Sigmoid colon (tissue), 7 donors: ENCODE data around the gene TTLL4. TPM values are rescaled to one million over a fixed set of nuclear protein-coding genes. Genes with fewer than 3 reads are reported as not detected.
"Not testable (repeated sequence)": the region's sequence is repeated elsewhere in the genome, so short reads cannot be mapped to it uniquely, and the experiment has no call there.

Source experiments
- DNase-seq: peaks from one replicate; pipeline ENCODE4 v3.0.0-alpha.2; 2019
- H3K27ac ChIP-seq, 4 donors: fragments of 200-600 bp; sonication (generic); one replicate each; pipeline ENCODE4 v1.5.1; 2016 to 2019; ENCODE audit warnings: mild to moderate bottlenecking in 1 of 4
- H3K27me3 ChIP-seq, 3 donors: fragments of 200-600 bp; sonication (generic); one replicate each; pipeline ENCODE4 v1.5.1; 2019; ENCODE audit warnings: mild to moderate bottlenecking in 1 of 3
- H3K36me3 ChIP-seq, 4 donors: fragments of 200-600 bp; sonication (generic); one replicate each; pipeline ENCODE4 v1.5.1; 2016 to 2019
- H3K4me1 ChIP-seq, 4 donors: fragments of 200-600 bp; sonication (generic); one replicate each; pipeline ENCODE4 v1.5.1; 2017 to 2019
- H3K4me3 ChIP-seq, 4 donors: fragments of 200-600 bp; sonication (generic); one replicate each; pipeline ENCODE4 v1.5.1; 2017 to 2019; ENCODE audit warnings: mild to moderate bottlenecking in 2 of 4, moderate library complexity in 1 of 4
- H3K9me3 ChIP-seq, 4 donors: fragments of 200-600 bp in 3 of 4; sonication (generic) in 3 of 4; one replicate each; pipeline versions ENCODE4 v1.5.1 to v1.6.1; 2013 to 2019
- CTCF ChIP-seq, 4 experiments: fragments of 450-650 bp in 3 of 4; fragments of 200-600 bp in 1 of 4; IDR thresholded peaks; one replicate each; pipeline ENCODE4 v1.5.1; 2016 to 2019; ENCODE audit warnings: antibody characterized with exemption in 4 of 4, mild to moderate bottlenecking in 3 of 4, moderate library complexity in 2 of 4
- EP300 ChIP-seq, 4 donors: sonication (generic); formaldehyde crosslinking; IDR thresholded peaks; one replicate each; pipeline ENCODE4 v1.6.1; 2017; ENCODE audit warnings: antibody characterized with exemption in 4 of 4
- POLR2A ChIP-seq, 2 donors: fragments of 450-650 bp; IDR thresholded peaks; one replicate each; pipeline ENCODE4 v1.6.1; 2016; ENCODE audit warnings: antibody characterized with exemption in 2 of 2, mild to moderate bottlenecking in 2 of 2, moderate library complexity in 2 of 2
- POLR2AphosphoS5 ChIP-seq, 4 donors: sonication (generic); formaldehyde crosslinking; IDR thresholded peaks; one replicate each; pipeline ENCODE4 v1.6.1; 2017; ENCODE audit warnings: antibody characterized with exemption in 4 of 4
- WGBS, 2 donors: extraction: QIAGEN DNeasy Blood & Tissue Kit; methylation state at CpG; one replicate each; pipeline ENCODE4 v1.1.7; 2013; 5-methylcytosine and 5-hydroxymethylcytosine counted together
- intact Hi-C: fragments of 100-400 bp; cut with DNase I; formaldehyde crosslinking; loops from one replicate; pipeline ENCODE4 v1.15.1; 2023
- polyA plus RNA-seq, 3 donors: library from polyadenylated mRNA; stranded (reverse); fragments of 200-250 nt; gene quantifications; one replicate each; pipeline ENCODE4 v1.2.3, GENCODE V29; 2013
- total RNA-seq, 4 donors: library from RNA; depleted of rRNA; stranded (reverse); fragments of >200 nt; gene quantifications; one replicate each; pipeline ENCODE4 v1.1.0, GENCODE V29; 2016
- donor health status: healthy with polysubstance abuse.
- donor health status: Bipolar disorder and iron deficiency.
- donor health status: healthy.

Gene TTLL4
- total and polyA plus RNA-seq, 7 donors, result 6.0 to 16.0 (median 11.8) TPM

GRCh38 chr2:218756599-218757377 lies 46.2 kb downstream of the TTLL4 start:
- intact Hi-C loops, result no loop called here
- H3K9me3 ChIP-seq, result no peaks in the 10 kb centered on the region
- TF ChIP-seq POLR2AphosphoS5 (IDR thresholded peaks at IDR 0.05), result no peak
- TF ChIP-seq CTCF (IDR thresholded peaks at IDR 0.05), result no peak
- no peaks in the 10 kb centered on the region for H3K4me1 ChIP-seq
- WGBS, 2 donors, result 88 to 91% methylated on average over 6 of the region's 6 CpGs
- no peaks in the 10 kb centered on the region for H3K27me3 ChIP-seq
- no peak overlapping the region for H3K4me3 ChIP-seq
- DNase-seq, result no peak
- H3K36me3 ChIP-seq, result peaks cover 6 to 38% (median 24%) of the 10 kb centered on the region in 4 donors
- no peak overlapping the region for H3K27ac ChIP-seq

- no peaks in the 10 kb centered on the region for H3K27me3 ChIP-seq
- no peak for TF ChIP-seq POLR2A (IDR thresholded peaks at IDR 0.05)
- TF ChIP-seq EP300 (IDR thresholded peaks at IDR 0.05), result no peak
- no peak for TF ChIP-seq POLR2AphosphoS5 (IDR thresholded peaks at IDR 0.05)
- TF ChIP-seq CTCF (IDR thresholded peaks at IDR 0.05), result no peak
- intact Hi-C loops, result no loop called here
- no peaks in the 10 kb centered on the region for H3K36me3 ChIP-seq
- no peak overlapping the region for H3K27ac ChIP-seq
- 93 to 94% methylated on average over 2 of the region's 2 CpGs for WGBS, 2 donors
- H3K4me3 ChIP-seq, result no peak overlapping the region
- no peaks in the 10 kb centered on the region for H3K9me3 ChIP-seq
- H3K4me1 ChIP-seq, result no peaks in the 10 kb centered on the region
- DNase-seq, result no peak
These were observed 51.2 kb downstream of the TTLL4 start for GRCh38 chr2:218761795-218762194.

GRCh38 chr2:218772759-218773158 lies 62.1 kb downstream of the TTLL4 start:
- H3K27me3 ChIP-seq, H3K4me3 ChIP-seq, H3K4me1 ChIP-seq, H3K9me3 ChIP-seq, H3K27ac ChIP-seq, DNase-seq, H3K36me3 ChIP-seq, intact Hi-C loops: not testable (repeated sequence)
- WGBS, 2 donors, result 92% methylated on average over 5 of the region's 5 CpGs

- 98 to 99% methylated on average over 2 of the region's 2 CpGs for WGBS, 2 donors
- no peaks in the 10 kb centered on the region for H3K4me1 ChIP-seq
- TF ChIP-seq CTCF (IDR thresholded peaks at IDR 0.05) (no peak), POLR2AphosphoS5 (IDR thresholded peaks at IDR 0.05) (no peak), POLR2A (IDR thresholded peaks at IDR 0.05) (no peak), EP300 (IDR thresholded peaks at IDR 0.05) (no peak)
- H3K9me3 ChIP-seq, result peaks cover 0 to 4% (median 0%) of the 10 kb centered on the region in 4 donors
- no peaks in the 10 kb centered on the region for H3K36me3 ChIP-seq
- no peak overlapping the region for H3K4me3 ChIP-seq
- no peaks in the 10 kb centered on the region for H3K27me3 ChIP-seq
- H3K27ac ChIP-seq, result no peak overlapping the region
- DNase-seq, result no peak
- intact Hi-C loops, result no loop called here
These were observed 63.2 kb downstream of the TTLL4 start for GRCh38 chr2:218773881-218774280.

- intact Hi-C loops, result no loop called here
- no peaks in the 10 kb centered on the region for H3K27me3 ChIP-seq
- DNase-seq, result no peak
- no peaks in the 10 kb centered on the region for H3K36me3 ChIP-seq
- TF ChIP-seq EP300 (IDR thresholded peaks at IDR 0.05), result no peak
- no peak for TF ChIP-seq POLR2AphosphoS5 (IDR thresholded peaks at IDR 0.05)
- TF ChIP-seq CTCF (IDR thresholded peaks at IDR 0.05), result no peak
- no peak for TF ChIP-seq POLR2A (IDR thresholded peaks at IDR 0.05)
- H3K4me1 ChIP-seq, result peaks cover 0 to 9% (median 4%) of the 10 kb centered on the region in 4 donors
- H3K27ac ChIP-seq, result no peak overlapping the region
- WGBS, 2 donors, result 98 to 100% methylated on average over 1 of the region's 1 CpG
- no peak overlapping the region for H3K4me3 ChIP-seq
- peaks cover 0 to 4% (median 0%) of the 10 kb centered on the region in 4 donors for H3K9me3 ChIP-seq
These were observed 65.9 kb downstream of the TTLL4 start for GRCh38 chr2:218776488-218776887.
